Measurements from ENCODE around the gene YEATS2.

The YEATS2 gene

DNA sequence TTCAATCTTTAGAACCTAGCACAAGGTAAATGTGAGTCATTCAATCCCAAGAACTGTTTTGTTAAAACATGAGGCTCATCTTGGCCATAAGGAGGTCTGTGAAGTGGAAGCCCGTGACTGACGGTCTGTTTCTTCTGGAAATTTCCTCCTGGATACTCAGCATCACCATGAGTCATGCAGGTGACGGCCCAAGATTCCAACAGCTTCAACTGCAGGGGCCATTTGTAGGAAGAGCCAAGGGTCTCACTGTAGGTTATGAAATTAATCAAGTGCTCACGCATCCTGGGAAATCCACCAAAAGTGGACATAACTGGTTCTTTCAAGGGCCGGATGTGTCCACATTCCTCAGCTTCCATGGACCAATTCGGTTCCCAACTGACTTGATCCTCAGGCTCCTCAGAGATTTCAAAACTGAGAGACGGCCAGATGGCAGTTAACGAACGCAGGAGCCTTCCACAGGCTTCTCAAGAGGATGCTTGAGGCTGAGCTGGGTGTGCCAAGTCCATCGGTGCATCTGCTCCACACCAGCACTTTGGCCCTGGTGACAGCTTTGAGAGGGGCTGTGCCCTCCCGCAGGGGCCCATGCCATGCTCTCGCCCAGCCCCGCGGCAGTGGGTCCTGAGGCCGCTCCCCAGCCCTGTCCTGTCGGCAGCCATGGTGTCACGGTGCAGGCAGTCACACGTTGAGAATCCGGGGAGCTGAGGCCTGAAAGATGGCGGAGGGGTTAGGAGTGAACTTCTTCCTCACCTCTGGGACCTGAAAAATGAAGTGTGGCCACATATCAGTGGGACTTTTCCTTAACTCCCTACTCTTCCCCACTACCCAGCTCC, 119.3 kb downstream of the YEATS2 start:
- TF ChIP-seq, protein P1, sequence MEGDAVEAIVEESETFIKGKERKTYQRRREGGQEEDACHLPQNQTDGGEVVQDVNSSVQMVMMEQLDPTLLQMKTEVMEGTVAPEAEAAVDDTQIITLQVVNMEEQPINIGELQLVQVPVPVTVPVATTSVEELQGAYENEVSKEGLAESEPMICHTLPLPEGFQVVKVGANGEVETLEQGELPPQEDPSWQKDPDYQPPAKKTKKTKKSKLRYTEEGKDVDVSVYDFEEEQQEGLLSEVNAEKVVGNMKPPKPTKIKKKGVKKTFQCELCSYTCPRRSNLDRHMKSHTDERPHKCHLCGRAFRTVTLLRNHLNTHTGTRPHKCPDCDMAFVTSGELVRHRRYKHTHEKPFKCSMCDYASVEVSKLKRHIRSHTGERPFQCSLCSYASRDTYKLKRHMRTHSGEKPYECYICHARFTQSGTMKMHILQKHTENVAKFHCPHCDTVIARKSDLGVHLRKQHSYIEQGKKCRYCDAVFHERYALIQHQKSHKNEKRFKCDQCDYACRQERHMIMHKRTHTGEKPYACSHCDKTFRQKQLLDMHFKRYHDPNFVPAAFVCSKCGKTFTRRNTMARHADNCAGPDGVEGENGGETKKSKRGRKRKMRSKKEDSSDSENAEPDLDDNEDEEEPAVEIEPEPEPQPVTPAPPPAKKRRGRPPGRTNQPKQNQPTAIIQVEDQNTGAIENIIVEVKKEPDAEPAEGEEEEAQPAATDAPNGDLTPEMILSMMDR (conservative IDR thresholded peaks at IDR 0.05; ENCODE audit: low read length): no peak
- no peak for TF ChIP-seq EZH2phosphoT487 (IDR thresholded peaks at IDR 0.05; ENCODE audit: borderline replicate concordance)
- H2AFZ ChIP-seq (ENCODE audit: low read length): no peak overlapping the region
- H3K4me1 ChIP-seq (ENCODE audit: insufficient read depth, low read length, poor library complexity, severe bottlenecking): no peaks in the 10 kb centered on the region
- H3K4me3 ChIP-seq (ENCODE audit: low read length, poor library complexity, severe bottlenecking): no peak overlapping the region
- H3K9ac ChIP-seq (ENCODE audit: low read depth, low read length, poor library complexity, severe bottlenecking): no peak overlapping the region
- no peaks in the 10 kb centered on the region for H3K27me3 ChIP-seq (ENCODE audit: insufficient read depth, low read length, poor library complexity, severe bottlenecking)
- peaks cover 21% of the 10 kb centered on the region; the same call in 1 of the 2 replicates for H3K36me3 ChIP-seq (ENCODE audit: insufficient read depth, low read length)
- H3K4me2 ChIP-seq (ENCODE audit: low read depth, low read length, poor library complexity, severe bottlenecking): no peak overlapping the region
- H3K9me3 ChIP-seq (ENCODE audit: insufficient read depth, low read depth, low read length): no peaks in the 10 kb centered on the region
- H3F3A ChIP-seq (ENCODE audit: low read depth): no peaks in the 10 kb centered on the region
- no peaks in the 10 kb centered on the region for H3K79me2 ChIP-seq (ENCODE audit: insufficient read depth, low read length)
- H3K9me2 ChIP-seq (replicated peaks; ENCODE audit: low read depth, low read length): no peaks in the 10 kb centered on the region
- no peaks in the 10 kb centered on the region for H4K20me1 ChIP-seq (ENCODE audit: insufficient read depth, low read length, poor library complexity, severe bottlenecking)

DNA sequence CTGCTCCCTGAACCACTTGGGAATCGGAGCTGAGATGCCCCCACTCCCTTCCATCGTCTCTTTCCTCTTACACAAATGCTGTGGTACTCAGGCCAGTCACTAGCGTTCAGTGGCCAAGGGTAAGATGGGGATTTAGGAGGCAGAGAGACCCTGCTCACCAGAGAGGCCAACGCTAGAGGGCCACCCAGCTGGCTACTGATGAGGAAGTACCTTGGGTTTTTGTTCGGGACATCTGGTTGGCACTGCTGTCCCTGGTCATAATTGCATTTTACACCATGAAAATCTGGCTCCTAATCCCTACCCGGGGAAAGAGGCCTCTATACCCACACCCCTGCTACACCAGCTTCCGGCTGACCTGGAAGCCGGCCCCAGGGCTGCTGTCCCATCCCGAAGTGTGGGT, 120.0 kb downstream of the YEATS2 start:
- H3K9me2 ChIP-seq (replicated peaks; ENCODE audit: low read depth, low read length): no peaks in the 10 kb centered on the region
- no peaks in the 10 kb centered on the region for H4K20me1 ChIP-seq (ENCODE audit: insufficient read depth, low read length, poor library complexity, severe bottlenecking)
- no peaks in the 10 kb centered on the region for H3K9me3 ChIP-seq (ENCODE audit: insufficient read depth, low read depth, low read length)
- no peak overlapping the region for H2AFZ ChIP-seq (ENCODE audit: low read length)
- H3K4me1 ChIP-seq (ENCODE audit: insufficient read depth, low read length, poor library complexity, severe bottlenecking): no peaks in the 10 kb centered on the region
- H3F3A ChIP-seq (ENCODE audit: low read depth): no peaks in the 10 kb centered on the region
- H3K27me3 ChIP-seq (ENCODE audit: insufficient read depth, low read length, poor library complexity, severe bottlenecking): no peaks in the 10 kb centered on the region
- no peak overlapping the region for H3K4me2 ChIP-seq (ENCODE audit: low read depth, low read length, poor library complexity, severe bottlenecking)
- TF ChIP-seq EZH2phosphoT487 (IDR thresholded peaks at IDR 0.05; ENCODE audit: borderline replicate concordance): no peak
- TF ChIP-seq, protein P1 (conservative IDR thresholded peaks at IDR 0.05; ENCODE audit: low read length): no peak
- H3K36me3 ChIP-seq (ENCODE audit: insufficient read depth, low read length): peaks cover 19% of the 10 kb centered on the region; the same call in 1 of the 2 replicates
- H3K4me3 ChIP-seq (ENCODE audit: low read length, poor library complexity, severe bottlenecking): no peak overlapping the region
- H3K9ac ChIP-seq (ENCODE audit: low read depth, low read length, poor library complexity, severe bottlenecking): no peak overlapping the region
- no peaks in the 10 kb centered on the region for H3K79me2 ChIP-seq (ENCODE audit: insufficient read depth, low read length)

DNA sequence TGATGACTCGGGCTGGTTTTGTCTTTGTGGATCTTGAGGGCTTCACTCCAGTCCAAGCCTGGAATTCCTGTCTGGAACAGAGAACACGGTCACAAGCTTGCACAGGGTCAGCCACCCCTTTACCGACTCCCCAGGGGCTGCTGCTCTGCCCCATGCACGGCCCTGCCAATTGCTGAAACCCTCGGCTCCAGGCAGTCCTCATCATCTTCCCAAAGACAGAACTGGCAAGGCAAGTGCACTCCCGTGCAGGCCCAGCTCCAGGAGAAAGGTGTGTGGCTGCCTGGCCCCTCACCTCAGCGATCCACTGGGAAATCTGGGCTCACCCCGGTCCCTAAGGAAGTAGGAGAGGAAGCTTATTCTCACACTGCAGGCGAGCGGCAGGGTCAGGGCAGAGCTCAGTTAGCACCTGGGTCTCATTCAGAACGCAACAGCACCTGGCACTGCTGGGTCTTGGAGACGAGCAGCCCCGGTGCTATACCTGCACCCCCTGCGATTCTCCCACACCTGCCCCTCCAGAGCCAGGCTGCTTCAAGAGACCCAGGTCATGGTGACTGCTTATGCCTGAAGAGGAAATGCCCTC, 120.5 kb downstream of the YEATS2 start:
- Histone ChIP-seq H3K4me2 (ENCODE audit: low read depth, low read length, poor library complexity, severe bottlenecking) (no peak overlapping the region), H3K79me2 (ENCODE audit: insufficient read depth, low read length) (no peaks in the 10 kb centered on the region), H3K9ac (ENCODE audit: low read depth, low read length, poor library complexity, severe bottlenecking) (no peak overlapping the region), H3F3A (ENCODE audit: low read depth) (no peaks in the 10 kb centered on the region), H3K4me3 (ENCODE audit: low read length, poor library complexity, severe bottlenecking) (no peak overlapping the region), H2AFZ (ENCODE audit: low read length) (no peak overlapping the region), H3K4me1 (ENCODE audit: insufficient read depth, low read length, poor library complexity, severe bottlenecking) (no peaks in the 10 kb centered on the region), H3K27me3 (ENCODE audit: insufficient read depth, low read length, poor library complexity, severe bottlenecking) (no peaks in the 10 kb centered on the region), H4K20me1 (ENCODE audit: insufficient read depth, low read length, poor library complexity, severe bottlenecking) (no peaks in the 10 kb centered on the region), H3K36me3 (ENCODE audit: insufficient read depth, low read length) (peaks cover 14% of the 10 kb centered on the region; the same call in 1 of the 2 replicates), H3K9me2 (replicated peaks; ENCODE audit: low read depth, low read length) (no peaks in the 10 kb centered on the region), H3K9me3 (ENCODE audit: insufficient read depth, low read depth, low read length) (no peaks in the 10 kb centered on the region)
- TF ChIP-seq, protein P1 (conservative IDR thresholded peaks at IDR 0.05; ENCODE audit: low read length): no peak
- TF ChIP-seq EZH2phosphoT487 (IDR thresholded peaks at IDR 0.05; ENCODE audit: borderline replicate concordance): no peak

Data from Loucy (cell line).